NT2/D1 (cell line): Measurements from ENCODE around the gene PITPNM3.

Experiments used
- DNase-seq: peaks from one replicate; pipeline ENCODE4 v3.0.0-alpha.2; 2011; ENCODE audit warnings: low read depth, low spot score
- H3K27me3 ChIP-seq: 2 replicates; pipeline ENCODE4 v1.6.0; 2011; ENCODE audit warnings: mild to moderate bottlenecking; ENCODE audit not compliant: insufficient read length, insufficient read depth
- H3K36me3 ChIP-seq: 2 replicates; pipeline ENCODE4 v1.6.1; 2011; ENCODE audit warnings: mild to moderate bottlenecking, low read length, mixed read lengths; ENCODE audit not compliant: insufficient read depth, insufficient read length
- H3K4me1 ChIP-seq: 2 replicates; pipeline ENCODE4 v1.5.1; 2011; ENCODE audit not compliant: insufficient read depth, insufficient read length
- H3K4me3 ChIP-seq: 2 replicates; pipeline ENCODE4 v1.5.1; 2011; ENCODE audit warnings: low read depth; ENCODE audit not compliant: insufficient read length
- H3K9ac ChIP-seq: 2 replicates; pipeline ENCODE4 v1.6.0; 2011; ENCODE audit warnings: low read depth; ENCODE audit not compliant: insufficient read length
- H3K9me3 ChIP-seq: 2 replicates; pipeline ENCODE4 v1.5.1; 2011; ENCODE audit warnings: mild to moderate bottlenecking, low read length; ENCODE audit not compliant: insufficient read depth
- SUZ12 ChIP-seq: IDR thresholded peaks from 2 replicates; pipeline ENCODE4 v1.6.1; 2011; ENCODE audit not compliant: insufficient read length, insufficient read depth; ENCODE audit errors: extremely low read depth
- YY1 ChIP-seq: IDR thresholded peaks from 2 replicates; pipeline ENCODE4 v1.6.1; 2011; ENCODE audit not compliant: insufficient read length, insufficient read depth
- ZNF274 ChIP-seq: IDR thresholded peaks from 2 replicates; pipeline ENCODE4 v1.6.1; 2011; ENCODE audit warnings: mild to moderate bottlenecking, low read depth, low read length

The PITPNM3 gene

GRCh38 chr17:6569370-6570285 lies 13.3 kb upstream of the PITPNM3 start:
- peaks cover 4% of the 10 kb centered on the region for H3K36me3 ChIP-seq
- no peak for DNase-seq
- no peak overlapping the region for H3K9ac ChIP-seq
- H3K27me3 ChIP-seq, result no peaks in the 10 kb centered on the region
- no peak overlapping the region for H3K4me3 ChIP-seq
- H3K4me1 ChIP-seq, result peaks cover 2% of the 10 kb centered on the region
- H3K9me3 ChIP-seq, result no peaks in the 10 kb centered on the region
- no peak for TF ChIP-seq YY1
- no peak for TF ChIP-seq SUZ12
- TF ChIP-seq ZNF274, result no peak

DNA sequence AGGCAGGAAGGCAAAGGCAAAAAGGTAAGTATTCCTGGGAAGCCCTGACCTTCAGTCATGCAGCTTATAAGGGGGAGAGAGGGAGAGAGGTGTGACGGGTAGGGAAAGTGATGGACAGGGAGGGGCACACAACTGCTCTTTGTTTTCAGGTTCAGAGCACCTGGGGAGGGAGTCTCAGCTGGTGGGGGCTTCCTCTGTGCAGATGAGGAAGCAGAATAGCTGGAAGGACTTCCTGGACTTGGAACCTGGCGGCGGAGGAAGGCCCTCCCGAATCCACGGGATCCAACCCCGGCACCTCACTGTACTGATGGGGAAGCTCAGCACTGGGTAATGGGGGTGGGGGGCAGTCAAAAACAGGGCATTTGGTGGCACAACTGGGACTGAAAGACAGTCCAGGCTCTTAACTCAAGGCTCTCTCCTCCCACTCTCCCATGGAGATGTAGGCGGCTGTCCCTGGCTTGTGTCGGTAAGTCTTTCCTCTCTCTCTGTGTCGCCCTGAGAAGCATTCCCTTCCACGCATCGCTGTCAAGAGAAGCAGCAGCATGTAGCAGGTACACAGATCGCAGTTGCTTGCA lies 11.9 kb upstream of the PITPNM3 start:
- no peaks in the 10 kb centered on the region for H3K9me3 ChIP-seq
- H3K4me1 ChIP-seq, result peaks cover 2% of the 10 kb centered on the region
- TF ChIP-seq SUZ12, result no peak
- no peak for TF ChIP-seq YY1
- TF ChIP-seq ZNF274, result no peak
- DNase-seq, result no peak
- H3K27me3 ChIP-seq, result no peaks in the 10 kb centered on the region
- H3K36me3 ChIP-seq, result no peaks in the 10 kb centered on the region
- no peak overlapping the region for H3K4me3 ChIP-seq
- peak overlapping the region; percentile 34 for H3K9ac ChIP-seq

DNA sequence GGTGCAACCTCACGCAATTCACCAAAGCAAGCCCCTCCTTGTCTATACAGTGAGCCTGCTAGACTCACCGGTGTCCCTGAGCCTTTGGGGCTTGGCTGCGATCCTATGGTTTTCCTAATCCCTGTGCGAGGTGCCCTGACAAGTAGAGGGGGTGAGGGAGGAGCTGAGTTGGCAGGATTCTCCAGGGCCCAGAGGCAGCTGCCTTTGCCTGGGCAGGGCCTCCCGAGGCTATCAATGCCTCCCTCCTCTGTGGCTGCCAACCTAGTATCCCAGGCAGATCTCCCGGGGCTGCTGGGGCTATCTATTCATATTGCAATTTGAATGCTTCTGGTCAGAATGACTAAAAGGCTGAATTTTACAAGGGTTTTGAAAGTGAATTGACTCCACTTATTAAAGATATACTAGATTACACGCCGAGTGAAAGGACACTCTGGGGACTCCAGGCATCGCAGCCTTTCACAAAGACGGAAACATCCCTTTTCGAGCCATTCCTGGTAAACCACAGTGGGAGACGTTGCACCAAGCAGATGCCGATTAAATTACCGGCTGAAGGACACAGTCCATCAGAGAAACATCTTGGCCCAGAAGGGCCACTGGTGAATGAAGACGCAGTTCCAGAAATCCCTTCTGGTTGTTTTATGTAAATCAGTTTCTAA lies 11.3 kb upstream of the PITPNM3 start:
- H3K36me3 ChIP-seq, result no peaks in the 10 kb centered on the region
- no peak for DNase-seq
- TF ChIP-seq YY1, result no peak
- TF ChIP-seq SUZ12, result no peak
- TF ChIP-seq ZNF274, result no peak
- no peaks in the 10 kb centered on the region for H3K9me3 ChIP-seq
- H3K4me1 ChIP-seq, result peaks cover 2% of the 10 kb centered on the region
- H3K4me3 ChIP-seq, result no peak overlapping the region
- no peak overlapping the region for H3K9ac ChIP-seq
- no peaks in the 10 kb centered on the region for H3K27me3 ChIP-seq

GRCh38 chr17:6561446-6561845 lies 5.1 kb upstream of the PITPNM3 start:
- Histone ChIP-seq H3K4me1 (no peaks in the 10 kb centered on the region), H3K9me3 (no peaks in the 10 kb centered on the region), H3K9ac (no peak overlapping the region), H3K4me3 (no peak overlapping the region), H3K27me3 (peaks cover 45% of the 10 kb centered on the region), H3K36me3 (no peaks in the 10 kb centered on the region)
- TF ChIP-seq YY1, result no peak
- DNase-seq, result no peak

DNA sequence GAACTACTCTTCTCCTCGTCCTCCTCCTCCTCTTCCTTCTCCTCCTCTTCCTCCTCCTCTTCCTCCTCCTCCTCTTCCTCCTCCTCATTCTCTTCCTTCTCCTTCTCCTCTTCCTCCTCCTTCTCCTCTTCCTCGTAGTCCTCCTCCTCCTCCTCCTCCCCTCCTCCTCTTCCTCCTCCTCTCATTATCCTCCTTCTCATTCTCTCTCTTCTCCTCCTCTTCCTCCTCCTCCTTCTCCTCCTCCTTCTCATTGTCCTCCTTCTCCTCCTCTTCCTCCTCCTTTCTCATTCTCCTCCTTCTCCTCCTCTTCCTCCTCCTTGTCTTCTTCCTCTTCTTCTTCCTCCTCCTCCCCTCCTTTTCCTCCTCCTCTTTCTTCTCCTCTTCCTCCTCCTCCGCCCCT lies 4.1 kb upstream of the PITPNM3 start:
- Histone ChIP-seq H3K9me3 (no peaks in the 10 kb centered on the region), H3K4me1 (no peaks in the 10 kb centered on the region), H3K9ac (no peak overlapping the region), H3K4me3 (no peak overlapping the region), H3K27me3 (peaks cover 51% of the 10 kb centered on the region), H3K36me3 (no peaks in the 10 kb centered on the region)
- TF ChIP-seq ZNF274, result no peak
- no peak for TF ChIP-seq YY1
- no peak for TF ChIP-seq SUZ12
- DNase-seq, result no peak

- Histone ChIP-seq H3K4me1 (peaks cover 2% of the 10 kb centered on the region), H3K4me3 (no peak overlapping the region), H3K9me3 (no peaks in the 10 kb centered on the region), H3K27me3 (peaks cover 58% of the 10 kb centered on the region), H3K36me3 (no peaks in the 10 kb centered on the region), H3K9ac (no peak overlapping the region)
- no peak for DNase-seq
- TF ChIP-seq SUZ12, result no peak
- TF ChIP-seq ZNF274, result no peak
- no peak for TF ChIP-seq YY1
Measured at GRCh38 chr17:6559753-6560215, 3.4 kb upstream of the PITPNM3 start.
